Heart left ventricle (tissue), 13 donors: ENCODE data around the gene COL6A1.

ENCODE experiments used
- CTCF ChIP-seq, 12 donors: fragments of 200-600 bp; sonication (generic) in 4 of 12; IDR thresholded peaks; one replicate each; pipeline versions ENCODE4 v1.5.0 to v1.8.0; 2018 to 2022; ENCODE audit warnings: antibody characterized with exemption in 12 of 12, mild to moderate bottlenecking in 5 of 12
- POLR2A ChIP-seq, 2 donors: fragments of 450-650 bp; IDR thresholded peaks; one replicate each; pipeline ENCODE4 v1.6.1; 2017; ENCODE audit warnings: antibody characterized with exemption in 2 of 2, mild to moderate bottlenecking in 2 of 2, moderate library complexity in 2 of 2
- donor health status: ischemic (EF 13 %, LVEDD 7.1; RV severe dilation, severe dysfunction).
- donor health status: DM: no; HTN: yes; CAD: no.
- donor health status: DM: no; HTN: no; CAD: no.
- donor health status: ischemic (EF 25% LVEDD 6.9; RV normal size, moderate dysfunction).
- donor health status: ischemic (EF 25% LVEDD 5.7; RV mildly dilated, moderate dysfunction).
- donor health status: ischemic (EF 35%, LVEDD 5.7; RV mildly dilated, moderate dysfunction).
- donor health status: nonischemic (EF 11% LVEDD 7.7; RV severe dilation, severe dysfunction).
- donor health status: DM: yes; HTN: yes; CAD: no.
- donor health status: PGD.
- donor health status: ischemic (EF 29% LVEDD 5.4; RV normal size, mild dysfunction).
- donor health status: nonischemic (EF 23%, LVEDD 6.1; RV moderate dilation, normal function).

- TF ChIP-seq CTCF (IDR thresholded peaks at IDR 0.05) (no peak), POLR2A (IDR thresholded peaks at IDR 0.05) (no peak)
Observed at GRCh38 chr21:45977396-45977795, 4.2 kb upstream of the COL6A1 start.
